SK-N-MC (cell line): ENCODE measurements around the gene SPATA24.

Source experiments
- EZH2 ChIP-seq: fragments of 200-600 bp; sonication (generic); IDR thresholded peaks from one replicate; pipeline ENCODE4 v1.6.1; 2017; ENCODE audit warnings: antibody characterized with exemption
- FOXP2 ChIP-seq: optimal IDR thresholded peaks from 2 replicates; pipeline ENCODE3; 2011; ENCODE audit warnings: mild to moderate bottlenecking, moderate library complexity; ENCODE audit not compliant: insufficient read depth; ENCODE audit errors: extremely low read length, control extremely low read depth
- POLR2AphosphoS5 ChIP-seq: IDR thresholded peaks from 2 replicates; pipeline ENCODE4 v1.6.1; 2012; ENCODE audit warnings: mild to moderate bottlenecking, low read depth, low read length, borderline replicate concordance

DNA sequence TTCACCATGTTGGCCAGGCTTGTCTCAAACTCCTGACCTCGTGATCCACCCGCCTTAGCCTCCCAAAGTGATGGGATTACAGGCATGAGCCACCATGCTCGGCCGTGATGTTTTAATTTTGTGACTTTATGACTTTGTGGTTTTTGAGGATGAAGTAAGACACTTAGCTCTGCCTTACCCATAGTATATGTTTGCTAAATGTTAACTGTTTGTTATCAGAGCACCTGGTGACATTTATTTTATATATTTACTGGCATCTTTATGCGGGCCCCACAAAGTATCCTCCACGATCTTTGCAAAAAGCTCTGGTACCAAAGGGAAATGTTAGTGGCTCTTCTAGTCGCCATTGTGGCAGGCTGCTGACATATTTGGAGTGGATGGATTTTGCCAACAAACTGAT lies 27.5 kb downstream of the SPATA24 start:
- TF ChIP-seq EZH2, result no peak
- TF ChIP-seq POLR2AphosphoS5, result no peak
- TF ChIP-seq FOXP2, result no peak
